ENCODE measurements around the gene CDKN2AIP. TPM values are rescaled to one million over a fixed set of nuclear protein-coding genes. Genes with fewer than 3 reads are reported as not detected.

Gene CDKN2AIP
- total and polyA plus RNA-seq, 10 of the 15 experiments (the other 5 are each of a cell fraction or from before 2014, with no cell fraction given): 6.0 to 22.7 (median 15.9) TPM

DNA sequence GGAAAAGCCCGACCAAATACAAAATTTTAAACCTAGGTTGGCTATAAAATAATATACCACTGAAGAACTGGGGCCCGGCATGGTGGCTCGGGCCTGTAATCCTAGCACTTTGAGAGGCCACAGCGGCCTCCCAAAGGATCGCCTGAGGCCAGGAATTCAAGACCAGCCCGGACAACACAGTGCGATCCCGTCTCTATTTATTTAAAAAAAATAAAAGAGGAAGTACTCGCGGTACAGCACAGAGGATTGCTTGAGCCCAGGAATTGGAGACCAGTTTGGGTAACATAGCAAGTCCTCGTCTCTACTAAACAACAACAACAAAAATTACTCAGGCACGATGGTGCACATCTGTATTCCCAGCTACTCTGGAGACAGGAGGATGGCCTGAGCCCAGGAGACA, 44.8 kb upstream of the CDKN2AIP start (continued):
- TF ChIP-seq, protein P1, sequence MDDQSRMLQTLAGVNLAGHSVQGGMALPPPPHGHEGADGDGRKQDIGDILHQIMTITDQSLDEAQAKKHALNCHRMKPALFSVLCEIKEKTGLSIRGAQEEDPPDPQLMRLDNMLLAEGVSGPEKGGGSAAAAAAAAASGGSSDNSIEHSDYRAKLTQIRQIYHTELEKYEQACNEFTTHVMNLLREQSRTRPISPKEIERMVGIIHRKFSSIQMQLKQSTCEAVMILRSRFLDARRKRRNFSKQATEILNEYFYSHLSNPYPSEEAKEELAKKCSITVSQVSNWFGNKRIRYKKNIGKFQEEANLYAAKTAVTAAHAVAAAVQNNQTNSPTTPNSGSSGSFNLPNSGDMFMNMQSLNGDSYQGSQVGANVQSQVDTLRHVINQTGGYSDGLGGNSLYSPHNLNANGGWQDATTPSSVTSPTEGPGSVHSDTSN (IDR thresholded peaks at IDR 0.05; ENCODE audit: insufficient replicate concordance, low read depth, low read length): no peak
- TF ChIP-seq, protein P2, sequence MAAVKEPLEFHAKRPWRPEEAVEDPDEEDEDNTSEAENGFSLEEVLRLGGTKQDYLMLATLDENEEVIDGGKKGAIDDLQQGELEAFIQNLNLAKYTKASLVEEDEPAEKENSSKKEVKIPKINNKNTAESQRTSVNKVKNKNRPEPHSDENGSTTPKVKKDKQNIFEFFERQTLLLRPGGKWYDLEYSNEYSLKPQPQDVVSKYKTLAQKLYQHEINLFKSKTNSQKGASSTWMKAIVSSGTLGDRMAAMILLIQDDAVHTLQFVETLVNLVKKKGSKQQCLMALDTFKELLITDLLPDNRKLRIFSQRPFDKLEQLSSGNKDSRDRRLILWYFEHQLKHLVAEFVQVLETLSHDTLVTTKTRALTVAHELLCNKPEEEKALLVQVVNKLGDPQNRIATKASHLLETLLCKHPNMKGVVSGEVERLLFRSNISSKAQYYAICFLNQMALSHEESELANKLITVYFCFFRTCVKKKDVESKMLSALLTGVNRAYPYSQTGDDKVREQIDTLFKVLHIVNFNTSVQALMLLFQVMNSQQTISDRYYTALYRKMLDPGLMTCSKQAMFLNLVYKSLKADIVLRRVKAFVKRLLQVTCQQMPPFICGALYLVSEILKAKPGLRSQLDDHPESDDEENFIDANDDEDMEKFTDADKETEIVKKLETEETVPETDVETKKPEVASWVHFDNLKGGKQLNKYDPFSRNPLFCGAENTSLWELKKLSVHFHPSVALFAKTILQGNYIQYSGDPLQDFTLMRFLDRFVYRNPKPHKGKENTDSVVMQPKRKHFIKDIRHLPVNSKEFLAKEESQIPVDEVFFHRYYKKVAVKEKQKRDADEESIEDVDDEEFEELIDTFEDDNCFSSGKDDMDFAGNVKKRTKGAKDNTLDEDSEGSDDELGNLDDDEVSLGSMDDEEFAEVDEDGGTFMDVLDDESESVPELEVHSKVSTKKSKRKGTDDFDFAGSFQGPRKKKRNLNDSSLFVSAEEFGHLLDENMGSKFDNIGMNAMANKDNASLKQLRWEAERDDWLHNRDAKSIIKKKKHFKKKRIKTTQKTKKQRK (IDR thresholded peaks at IDR 0.05; ENCODE audit: low read depth, low read length): no peak

DNA sequence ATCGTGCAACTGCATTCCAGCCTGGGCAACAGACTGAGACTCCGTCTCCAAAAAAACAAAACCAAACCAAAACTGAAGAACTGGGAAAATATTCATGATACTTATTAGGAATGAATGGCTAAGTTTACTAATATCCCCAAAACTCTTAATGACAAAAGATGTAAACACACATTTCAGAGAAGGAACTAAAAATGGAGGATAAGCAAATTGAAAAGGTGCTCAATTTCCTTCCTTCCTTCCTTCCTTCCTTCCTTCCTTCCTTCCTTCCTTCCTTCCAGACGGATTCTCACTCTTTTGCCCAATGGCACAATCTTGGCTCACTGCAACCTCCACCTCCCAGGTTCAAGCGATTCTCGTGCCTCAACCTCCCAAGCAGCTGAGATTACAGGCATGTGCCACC, 44.4 kb upstream of the CDKN2AIP start:
- intact Hi-C loops (cut with micrococcal nuclease; ENCODE audit: unreplicated experiment) (loop anchor here (10.0 kb wide), 2 partner anchors 325 to 465 kb away; no protein-coding TSS in a partner anchor), in situ Hi-C loops (cut with MboI) (loop anchor here (10.0 kb wide), 1 partner anchor 325 kb away; no protein-coding TSS in a partner anchor)
- ChIA-PET POLR2A (no interaction called here), RAD21 (ENCODE audit: unreplicated experiment) (no interaction called here), SMC1A (ENCODE audit: uncharacterized antibody, unreplicated experiment) (no interaction called here), CTCF (interaction anchor here (0.9 kb wide), 1 partner anchor 471 kb away, joined by 4 read pairs; no protein-coding TSS in a partner anchor)
- 67% methylated on average over 5 of the region's 5 CpGs for WGBS (ENCODE audit: insufficient coverage, insufficient replicate concordance, low lambda C conversion rate, missing lambda C conversion rate)
- Histone ChIP-seq H3K27me3 (replicated peaks in 1 of 2; ENCODE audit: control insufficient read depth in 2 of 2, insufficient read depth in 2 of 2, low read length in 1 of 2) (peaks cover 0 to 3% of the 10 kb centered on the region in 2 experiments; a peak in 2 of 4 replicates), H3K79me2 (ENCODE audit: control insufficient read depth, insufficient read depth, low read length) (no peaks in the 10 kb centered on the region), H3K9ac (ENCODE audit: control insufficient read depth, insufficient read depth, low read length) (no peak overlapping the region), H3K9me3 (replicated peaks; ENCODE audit: control insufficient read depth, insufficient read depth, low read length) (no peaks in the 10 kb centered on the region), H2AFZ (ENCODE audit: control insufficient read depth, low read depth, low read length) (no peak overlapping the region), H3K4me1 (ENCODE audit: control insufficient read depth, insufficient read depth, low read length) (no peaks in the 10 kb centered on the region), H3K4me3 (no peak overlapping the region), H3K4me2 (ENCODE audit: control insufficient read depth, insufficient read depth) (no peak overlapping the region), H3K36me3 (ENCODE audit: control insufficient read depth in 2 of 2, insufficient read depth in 2 of 2, low read length in 1 of 2) (no peaks in the 10 kb centered on the region), H3K27ac (ENCODE audit: control insufficient read depth, insufficient read depth) (no peak overlapping the region), H4K20me1 (ENCODE audit: control insufficient read depth, insufficient read depth) (no peaks in the 10 kb centered on the region)
- BruUV-seq (replicated peaks): no TSS peak
- ATAC-seq (no peak), FAIRE-seq (no peak), DNase-seq (ENCODE audit: low read depth, low spot score) (no peak)
- TF ChIP-seq SMAD5 (IDR thresholded peaks at IDR 0.05; ENCODE audit: low read depth) (no peak), FOXM1 (IDR thresholded peaks at IDR 0.05; ENCODE audit: low read depth, low read length) (no peak), IRF4 (IDR thresholded peaks at IDR 0.05; ENCODE audit: low read depth, low read length) (no peak), RAD21 (IDR thresholded peaks at IDR 0.05; ENCODE audit: insufficient read depth, low read depth, low read length) (no peak), CBFB (IDR thresholded peaks at IDR 0.05; ENCODE audit: low read depth) (no peak), ZNF622 (IDR thresholded peaks at IDR 0.05) (no peak), EED (IDR thresholded peaks at IDR 0.05; ENCODE audit: low read depth) (no peak)
- TF ChIP-seq, protein P3, sequence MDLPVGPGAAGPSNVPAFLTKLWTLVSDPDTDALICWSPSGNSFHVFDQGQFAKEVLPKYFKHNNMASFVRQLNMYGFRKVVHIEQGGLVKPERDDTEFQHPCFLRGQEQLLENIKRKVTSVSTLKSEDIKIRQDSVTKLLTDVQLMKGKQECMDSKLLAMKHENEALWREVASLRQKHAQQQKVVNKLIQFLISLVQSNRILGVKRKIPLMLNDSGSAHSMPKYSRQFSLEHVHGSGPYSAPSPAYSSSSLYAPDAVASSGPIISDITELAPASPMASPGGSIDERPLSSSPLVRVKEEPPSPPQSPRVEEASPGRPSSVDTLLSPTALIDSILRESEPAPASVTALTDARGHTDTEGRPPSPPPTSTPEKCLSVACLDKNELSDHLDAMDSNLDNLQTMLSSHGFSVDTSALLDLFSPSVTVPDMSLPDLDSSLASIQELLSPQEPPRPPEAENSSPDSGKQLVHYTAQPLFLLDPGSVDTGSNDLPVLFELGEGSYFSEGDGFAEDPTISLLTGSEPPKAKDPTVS (IDR thresholded peaks at IDR 0.05; ENCODE audit: low read depth, low read length): no peak
- TF ChIP-seq, protein P4, sequence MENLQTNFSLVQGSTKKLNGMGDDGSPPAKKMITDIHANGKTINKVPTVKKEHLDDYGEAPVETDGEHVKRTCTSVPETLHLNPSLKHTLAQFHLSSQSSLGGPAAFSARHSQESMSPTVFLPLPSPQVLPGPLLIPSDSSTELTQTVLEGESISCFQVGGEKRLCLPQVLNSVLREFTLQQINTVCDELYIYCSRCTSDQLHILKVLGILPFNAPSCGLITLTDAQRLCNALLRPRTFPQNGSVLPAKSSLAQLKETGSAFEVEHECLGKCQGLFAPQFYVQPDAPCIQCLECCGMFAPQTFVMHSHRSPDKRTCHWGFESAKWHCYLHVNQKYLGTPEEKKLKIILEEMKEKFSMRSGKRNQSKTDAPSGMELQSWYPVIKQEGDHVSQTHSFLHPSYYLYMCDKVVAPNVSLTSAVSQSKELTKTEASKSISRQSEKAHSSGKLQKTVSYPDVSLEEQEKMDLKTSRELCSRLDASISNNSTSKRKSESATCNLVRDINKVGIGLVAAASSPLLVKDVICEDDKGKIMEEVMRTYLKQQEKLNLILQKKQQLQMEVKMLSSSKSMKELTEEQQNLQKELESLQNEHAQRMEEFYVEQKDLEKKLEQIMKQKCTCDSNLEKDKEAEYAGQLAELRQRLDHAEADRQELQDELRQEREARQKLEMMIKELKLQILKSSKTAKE (IDR thresholded peaks at IDR 0.05; ENCODE audit: low read depth, poor library complexity, severe bottlenecking): no peak
- TF ChIP-seq, protein P5, sequence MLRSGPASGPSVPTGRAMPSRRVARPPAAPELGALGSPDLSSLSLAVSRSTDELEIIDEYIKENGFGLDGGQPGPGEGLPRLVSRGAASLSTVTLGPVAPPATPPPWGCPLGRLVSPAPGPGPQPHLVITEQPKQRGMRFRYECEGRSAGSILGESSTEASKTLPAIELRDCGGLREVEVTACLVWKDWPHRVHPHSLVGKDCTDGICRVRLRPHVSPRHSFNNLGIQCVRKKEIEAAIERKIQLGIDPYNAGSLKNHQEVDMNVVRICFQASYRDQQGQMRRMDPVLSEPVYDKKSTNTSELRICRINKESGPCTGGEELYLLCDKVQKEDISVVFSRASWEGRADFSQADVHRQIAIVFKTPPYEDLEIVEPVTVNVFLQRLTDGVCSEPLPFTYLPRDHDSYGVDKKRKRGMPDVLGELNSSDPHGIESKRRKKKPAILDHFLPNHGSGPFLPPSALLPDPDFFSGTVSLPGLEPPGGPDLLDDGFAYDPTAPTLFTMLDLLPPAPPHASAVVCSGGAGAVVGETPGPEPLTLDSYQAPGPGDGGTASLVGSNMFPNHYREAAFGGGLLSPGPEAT (IDR thresholded peaks at IDR 0.05; ENCODE audit: low read depth): no peak

Data from GM12878 (cell line).